ENCODE results near the gene CELA3B.
"Not testable (repeated sequence)": the region's sequence is repeated elsewhere in the genome, so short reads cannot be mapped to it uniquely, and the experiment has no call there.

CELA3B gene

GRCh38 chr1:21980515-21981220, 3.8 kb downstream of the CELA3B start:
- DNase-seq (ENCODE audit: low spot score), result not testable (repeated sequence)

GRCh38 chr1:21981253-21981652, 4.4 kb downstream of the CELA3B start:
- not testable (repeated sequence) for DNase-seq (ENCODE audit: low spot score)

- DNase-seq (ENCODE audit: low spot score), result not testable (repeated sequence)
Observed at GRCh38 chr1:21982122-21982521, 5.3 kb downstream of the CELA3B start.

- DNase-seq (ENCODE audit: low spot score), result not testable (repeated sequence)
Observed at GRCh38 chr1:21983539-21983938, 6.7 kb downstream of the CELA3B start.

DNA sequence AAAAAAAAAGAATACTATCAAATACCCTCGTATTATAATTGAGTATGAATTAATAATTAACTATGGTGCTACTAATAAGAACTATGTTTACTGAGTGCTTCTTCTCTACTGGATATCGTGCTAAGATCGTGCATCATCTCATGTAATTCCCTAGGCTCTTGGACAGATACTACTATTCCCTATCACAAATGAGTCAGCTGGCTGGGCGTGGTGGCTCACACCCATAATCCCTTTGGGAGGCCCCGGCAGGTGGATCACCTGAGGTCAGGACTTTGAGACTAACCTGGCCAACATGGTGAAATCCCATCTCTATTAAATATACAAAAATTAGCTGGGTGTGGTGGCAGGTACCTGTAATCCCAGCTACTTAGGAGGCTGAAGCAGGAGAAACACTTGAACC, 9.1 kb downstream of the CELA3B start:
- not testable (repeated sequence) for DNase-seq (ENCODE audit: low spot score)

- DNase-seq (ENCODE audit: low spot score), result not testable (repeated sequence)
Observed at GRCh38 chr1:21986386-21986785, 9.6 kb downstream of the CELA3B start.

GRCh38 chr1:21989672-21990393, 13.0 kb downstream of the CELA3B start:
- DNase-seq (ENCODE audit: low spot score), result not testable (repeated sequence)

GRCh38 chr1:21992186-21992585, 15.4 kb downstream of the CELA3B start:
- not testable (repeated sequence) for DNase-seq (ENCODE audit: low spot score)

DNA sequence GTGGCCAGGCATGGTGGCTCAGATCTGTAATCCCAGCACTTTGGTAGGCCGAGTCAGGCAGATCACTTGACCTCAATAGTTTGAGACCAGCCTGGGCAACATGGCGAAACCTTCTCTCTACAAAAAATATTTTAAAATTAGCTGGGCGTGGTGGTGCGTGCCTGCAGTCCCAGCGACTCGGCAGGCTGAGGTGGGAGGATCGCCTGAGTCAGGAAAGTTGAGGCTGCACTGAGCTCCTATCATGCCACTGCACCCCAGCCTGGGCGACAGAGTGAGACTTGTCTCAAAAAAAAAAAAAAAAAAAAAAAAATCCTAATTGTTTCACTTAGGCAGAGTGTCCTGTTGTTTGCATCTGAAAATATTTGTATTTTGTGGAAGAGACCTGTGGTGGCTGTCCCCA, 17.9 kb downstream of the CELA3B start:
- not testable (repeated sequence) for DNase-seq (ENCODE audit: low spot score)

- not testable (repeated sequence) for DNase-seq (ENCODE audit: low spot score)
Observed at GRCh38 chr1:21996663-21996970, 19.8 kb downstream of the CELA3B start.

DNA sequence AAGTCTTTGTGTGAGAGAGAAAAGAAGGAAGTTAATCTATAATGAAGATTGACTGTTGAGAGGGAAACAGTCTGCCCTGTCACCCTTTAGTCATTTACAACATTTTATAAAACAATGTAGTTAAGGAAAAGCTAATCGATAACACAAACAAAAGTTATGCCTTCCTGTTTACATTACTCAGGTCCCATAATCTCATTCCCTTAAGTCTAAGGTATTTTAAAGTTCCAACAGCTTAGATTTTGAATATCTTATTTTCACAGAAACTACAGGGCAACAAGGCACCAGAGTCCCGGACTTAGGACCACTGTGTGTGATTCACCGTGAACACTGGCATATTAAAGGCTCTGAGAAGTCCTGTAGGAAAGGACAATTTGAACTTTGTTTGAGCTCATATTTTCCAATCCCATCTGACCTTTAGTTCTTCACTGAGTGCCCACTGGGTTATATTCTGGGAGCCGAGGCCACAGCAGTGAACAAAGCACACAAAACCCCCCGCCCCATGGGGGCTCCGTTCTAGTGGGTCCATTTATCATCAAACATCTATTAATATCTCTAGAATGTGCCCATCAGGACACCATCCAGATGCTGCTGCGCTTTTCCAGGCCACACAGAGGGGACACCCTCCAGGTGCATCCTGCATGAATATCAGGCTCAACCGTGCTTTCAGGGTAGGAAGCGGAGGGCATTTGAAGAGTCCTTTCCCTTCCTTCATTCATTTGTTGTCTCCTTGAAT, 21.2 kb downstream of the CELA3B start:
- DNase-seq (ENCODE audit: low spot score), result not testable (repeated sequence)

GRCh38 chr1:21998624-21999294, 21.9 kb downstream of the CELA3B start:
- DNase-seq (ENCODE audit: low spot score), result not testable (repeated sequence)

GRCh38 chr1:21999645-22000044, 22.8 kb downstream of the CELA3B start:
- not testable (repeated sequence) for DNase-seq (ENCODE audit: low spot score)

DNA sequence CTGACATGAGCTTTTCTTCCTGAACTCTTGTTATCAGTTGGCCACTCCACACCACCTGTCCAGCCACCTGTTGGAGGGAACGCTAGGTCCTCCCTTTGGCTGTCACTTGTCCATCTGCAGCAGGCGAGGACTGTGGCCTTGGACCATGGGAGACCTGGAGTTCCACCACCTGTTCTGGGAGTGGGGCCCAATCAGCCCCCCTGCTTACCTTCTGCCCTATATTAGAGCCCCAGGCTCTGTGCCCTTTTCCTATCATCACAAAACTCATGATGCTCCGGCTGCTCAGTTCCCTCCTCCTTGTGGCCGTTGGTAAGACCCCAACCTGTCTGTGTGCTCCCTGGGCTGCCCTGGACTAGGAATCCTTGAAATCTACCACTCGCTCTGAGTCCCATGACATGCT, 24.6 kb downstream of the CELA3B start, which contains the start of gene CELA3A:
Gene CELA3A, plus strand, starts transcription at position 249 of the 400 bp plus-strand sequence. Its CDS starts 18 bp downstream, at position 267.
- DNase-seq (ENCODE audit: low spot score), result no peak

DNA sequence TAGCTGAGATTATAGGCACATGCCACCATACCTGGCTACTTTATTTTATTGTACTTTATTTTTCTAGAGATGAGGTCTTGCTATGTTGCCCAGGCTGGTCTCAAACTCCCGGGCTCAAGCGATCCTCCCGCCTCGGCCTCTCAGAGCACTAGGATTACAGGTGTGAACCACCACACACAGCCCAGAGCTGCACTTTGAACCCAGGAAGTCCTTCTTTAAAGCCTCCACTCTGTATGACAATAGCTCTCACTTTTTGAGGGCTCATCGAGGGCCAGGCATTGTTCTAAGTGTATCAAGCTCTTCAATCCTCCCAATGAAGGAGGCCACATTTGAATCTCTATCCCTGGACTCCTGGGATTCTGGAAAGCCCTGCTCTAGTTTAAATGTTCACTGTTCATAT, 25.6 kb downstream of the CELA3B start:
- DNase-seq (ENCODE audit: low spot score), result not testable (repeated sequence)

GRCh38 chr1:22002875-22003274, 26.1 kb downstream of the CELA3B start:
- not testable (repeated sequence) for DNase-seq (ENCODE audit: low spot score)

GRCh38 chr1:22003959-22004358, 27.1 kb downstream of the CELA3B start:
- DNase-seq (ENCODE audit: low spot score), result not testable (repeated sequence)

DNA sequence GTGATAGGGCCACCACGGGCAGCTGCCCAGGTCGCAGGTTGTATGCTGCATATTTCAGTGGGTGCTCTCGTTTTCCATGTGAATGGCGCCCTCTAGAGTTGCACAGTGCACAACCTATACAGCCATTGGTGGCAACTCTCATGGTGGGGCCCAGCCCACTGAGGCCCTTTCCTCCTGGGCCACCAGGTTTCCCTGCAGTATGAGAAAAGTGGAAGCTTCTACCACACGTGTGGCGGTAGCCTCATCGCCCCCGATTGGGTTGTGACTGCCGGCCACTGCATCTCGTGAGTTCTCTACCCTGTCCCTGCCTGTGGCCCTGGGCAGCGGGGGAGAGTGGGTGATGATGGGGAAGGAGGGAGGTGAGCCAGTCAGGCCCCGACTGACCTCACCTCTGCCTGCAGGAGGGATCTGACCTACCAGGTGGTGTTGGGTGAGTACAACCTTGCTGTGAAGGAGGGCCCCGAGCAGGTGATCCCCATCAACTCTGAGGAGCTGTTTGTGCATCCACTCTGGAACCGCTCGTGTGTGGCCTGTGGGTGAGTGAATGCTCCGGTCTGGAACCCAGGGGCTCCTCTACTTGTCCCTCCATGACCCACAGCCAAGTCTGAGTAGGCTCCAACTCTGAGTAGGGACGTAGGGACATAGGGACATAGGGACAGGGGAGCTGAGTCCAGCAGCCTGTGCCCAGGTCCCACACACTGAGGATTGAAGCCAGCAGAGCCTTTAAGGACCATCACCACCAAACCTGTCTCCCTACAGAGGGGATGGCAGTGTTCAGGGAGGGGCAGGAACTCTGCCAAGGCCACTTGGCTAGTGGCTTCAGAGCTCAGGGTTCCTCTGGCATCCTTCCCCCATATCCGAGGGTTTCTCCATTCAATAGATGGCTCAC, 28.7 kb downstream of the CELA3B start:
- DNase-seq (ENCODE audit: low spot score), result not testable (repeated sequence)

DNA sequence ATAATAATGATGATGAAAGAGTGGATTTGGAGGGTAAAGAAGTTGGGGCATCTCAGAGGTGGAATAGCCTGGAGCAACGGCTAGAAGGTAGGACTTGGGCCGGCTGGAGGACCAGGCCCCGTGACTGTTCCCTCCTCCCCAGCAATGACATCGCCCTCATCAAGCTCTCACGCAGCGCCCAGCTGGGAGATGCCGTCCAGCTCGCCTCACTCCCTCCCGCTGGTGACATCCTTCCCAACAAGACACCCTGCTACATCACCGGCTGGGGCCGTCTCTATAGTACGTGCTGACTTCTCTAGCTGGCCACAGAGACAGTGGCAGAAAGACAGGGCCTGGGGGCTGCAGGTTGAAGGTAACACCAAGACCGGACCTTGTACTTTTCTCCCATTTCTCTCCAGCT, 29.9 kb downstream of the CELA3B start:
- not testable (repeated sequence) for DNase-seq (ENCODE audit: low spot score)

DNA sequence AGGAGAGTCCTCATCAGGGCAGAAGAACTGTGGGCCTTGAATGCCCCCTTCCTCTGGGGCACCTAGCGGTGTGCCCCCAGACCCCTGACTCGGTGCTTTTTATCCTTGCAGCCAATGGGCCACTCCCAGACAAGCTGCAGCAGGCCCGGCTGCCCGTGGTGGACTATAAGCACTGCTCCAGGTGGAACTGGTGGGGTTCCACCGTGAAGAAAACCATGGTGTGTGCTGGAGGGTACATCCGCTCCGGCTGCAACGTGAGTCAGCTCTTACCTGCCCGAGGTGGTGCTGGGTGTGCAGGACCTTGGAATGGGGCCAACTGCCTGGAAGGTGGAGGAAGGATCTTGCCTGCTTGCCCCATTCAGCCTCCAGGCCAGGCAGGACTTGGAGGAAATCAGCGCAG, 30.4 kb downstream of the CELA3B start:
- not testable (repeated sequence) for DNase-seq (ENCODE audit: low spot score)

- not testable (repeated sequence) for DNase-seq (ENCODE audit: low spot score)
Observed at GRCh38 chr1:22009566-22009965, 32.7 kb downstream of the CELA3B start.
